ENCODE measurements around the gene BAHD1. TPM values are rescaled to one million over a fixed set of nuclear protein-coding genes. Genes with fewer than 3 reads are reported as not detected.
A peak's percentile ranks its signal among the peaks of the same experiment; 100 is the strongest.
"Not testable (repeated sequence)": the region's sequence is repeated elsewhere in the genome, so short reads cannot be mapped to it uniquely, and the experiment has no call there.

Gene BAHD1
- total and polyA plus RNA-seq, 12 donors = 13.2 to 58.8 (median 31.3) TPM

DNA sequence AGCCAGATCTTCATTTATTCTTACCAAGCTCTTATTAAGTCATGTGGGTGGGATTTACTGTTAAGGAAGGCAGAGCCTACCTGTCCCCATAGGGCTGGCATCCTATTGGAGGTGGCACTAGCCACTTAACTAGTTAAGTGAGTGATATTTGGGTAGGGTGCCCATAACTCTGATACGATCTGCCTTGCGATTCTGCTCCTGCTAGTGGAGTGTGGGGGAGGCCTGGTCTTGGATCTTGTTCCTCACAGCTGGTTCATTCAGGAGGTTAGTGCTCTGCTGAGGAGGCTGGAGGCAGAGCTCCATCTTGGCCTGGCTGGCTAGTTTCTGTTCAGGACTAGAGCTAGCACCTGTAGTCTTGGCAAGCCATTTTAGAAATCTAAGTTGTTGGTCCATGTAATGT lies 9.3 kb downstream of the BAHD1 start:
- H3K36me3 ChIP-seq (replicated peaks in 1 of 2) = no peaks in the 10 kb centered on the region
- DNase-seq = no peak
- WGBS, 4 donors = 84 to 100% (median 94%) methylated on average over 2 of the region's 2 CpGs
- H3K4me3 ChIP-seq = no peak overlapping the region
- H3K27ac ChIP-seq = no peak overlapping the region
- TF ChIP-seq, protein P1, sequence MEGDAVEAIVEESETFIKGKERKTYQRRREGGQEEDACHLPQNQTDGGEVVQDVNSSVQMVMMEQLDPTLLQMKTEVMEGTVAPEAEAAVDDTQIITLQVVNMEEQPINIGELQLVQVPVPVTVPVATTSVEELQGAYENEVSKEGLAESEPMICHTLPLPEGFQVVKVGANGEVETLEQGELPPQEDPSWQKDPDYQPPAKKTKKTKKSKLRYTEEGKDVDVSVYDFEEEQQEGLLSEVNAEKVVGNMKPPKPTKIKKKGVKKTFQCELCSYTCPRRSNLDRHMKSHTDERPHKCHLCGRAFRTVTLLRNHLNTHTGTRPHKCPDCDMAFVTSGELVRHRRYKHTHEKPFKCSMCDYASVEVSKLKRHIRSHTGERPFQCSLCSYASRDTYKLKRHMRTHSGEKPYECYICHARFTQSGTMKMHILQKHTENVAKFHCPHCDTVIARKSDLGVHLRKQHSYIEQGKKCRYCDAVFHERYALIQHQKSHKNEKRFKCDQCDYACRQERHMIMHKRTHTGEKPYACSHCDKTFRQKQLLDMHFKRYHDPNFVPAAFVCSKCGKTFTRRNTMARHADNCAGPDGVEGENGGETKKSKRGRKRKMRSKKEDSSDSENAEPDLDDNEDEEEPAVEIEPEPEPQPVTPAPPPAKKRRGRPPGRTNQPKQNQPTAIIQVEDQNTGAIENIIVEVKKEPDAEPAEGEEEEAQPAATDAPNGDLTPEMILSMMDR (IDR thresholded peaks at IDR 0.05) = no peak
- TF ChIP-seq POLR2A (IDR thresholded peaks at IDR 0.05) = no peak
- peaks cover 12 to 28% of the 10 kb centered on the region in 2 donors for H3K4me1 ChIP-seq (replicated peaks in 1 of 2)
- H3K27me3 ChIP-seq = no peaks in the 10 kb centered on the region
- intact Hi-C loops (cut with DNase I) = no loop called here
- H3K9me3 ChIP-seq (replicated peaks in 1 of 3) = no peaks in the 10 kb centered on the region

DNA sequence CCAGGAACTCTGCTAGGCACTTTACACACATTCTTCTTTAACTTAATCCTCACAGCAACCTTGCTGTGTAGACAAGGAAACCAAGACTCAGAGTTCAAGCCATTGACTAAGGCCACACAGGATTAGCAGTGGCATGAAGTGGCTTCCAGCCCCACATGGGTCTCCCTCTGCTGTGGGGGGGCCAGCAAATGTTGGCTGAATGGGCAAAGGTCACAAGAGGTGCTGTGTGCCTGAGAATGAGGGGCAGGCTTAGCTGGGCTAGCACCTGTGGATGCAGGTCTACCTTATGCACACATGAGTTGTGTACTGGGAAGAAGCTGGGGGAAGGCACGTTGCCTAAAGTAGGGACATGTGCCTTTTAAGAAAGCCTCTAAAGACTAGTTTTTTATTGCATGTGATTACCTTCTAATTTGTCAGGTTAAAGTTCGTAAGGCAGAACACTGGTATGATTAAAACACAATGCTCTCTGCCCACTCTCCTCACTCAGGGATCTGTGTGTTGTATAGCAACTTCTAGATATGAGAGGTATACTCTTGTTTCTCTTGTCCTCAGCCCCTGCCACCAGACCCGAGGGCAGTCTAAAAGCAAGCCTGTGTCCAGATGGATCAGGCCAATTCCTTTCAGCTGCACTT lies 10.9 kb downstream of the BAHD1 start:
- TF ChIP-seq, protein P1 (IDR thresholded peaks at IDR 0.05) = no peak
- TF ChIP-seq POLR2A (IDR thresholded peaks at IDR 0.05) = no peak
- H3K4me1 ChIP-seq (replicated peaks in 1 of 2) = peaks cover 23 to 34% of the 10 kb centered on the region in 2 donors
- no peak overlapping the region for H3K27ac ChIP-seq
- WGBS, 4 donors = 82 to 91% (median 85%) methylated on average over 3 of the region's 3 CpGs
- no peak overlapping the region for H3K4me3 ChIP-seq
- no peaks in the 10 kb centered on the region for H3K27me3 ChIP-seq
- intact Hi-C loops (cut with DNase I) = no loop called here
- DNase-seq = no peak
- no peaks in the 10 kb centered on the region for H3K36me3 ChIP-seq (replicated peaks in 1 of 2)
- H3K9me3 ChIP-seq (replicated peaks in 1 of 3) = no peaks in the 10 kb centered on the region

DNA sequence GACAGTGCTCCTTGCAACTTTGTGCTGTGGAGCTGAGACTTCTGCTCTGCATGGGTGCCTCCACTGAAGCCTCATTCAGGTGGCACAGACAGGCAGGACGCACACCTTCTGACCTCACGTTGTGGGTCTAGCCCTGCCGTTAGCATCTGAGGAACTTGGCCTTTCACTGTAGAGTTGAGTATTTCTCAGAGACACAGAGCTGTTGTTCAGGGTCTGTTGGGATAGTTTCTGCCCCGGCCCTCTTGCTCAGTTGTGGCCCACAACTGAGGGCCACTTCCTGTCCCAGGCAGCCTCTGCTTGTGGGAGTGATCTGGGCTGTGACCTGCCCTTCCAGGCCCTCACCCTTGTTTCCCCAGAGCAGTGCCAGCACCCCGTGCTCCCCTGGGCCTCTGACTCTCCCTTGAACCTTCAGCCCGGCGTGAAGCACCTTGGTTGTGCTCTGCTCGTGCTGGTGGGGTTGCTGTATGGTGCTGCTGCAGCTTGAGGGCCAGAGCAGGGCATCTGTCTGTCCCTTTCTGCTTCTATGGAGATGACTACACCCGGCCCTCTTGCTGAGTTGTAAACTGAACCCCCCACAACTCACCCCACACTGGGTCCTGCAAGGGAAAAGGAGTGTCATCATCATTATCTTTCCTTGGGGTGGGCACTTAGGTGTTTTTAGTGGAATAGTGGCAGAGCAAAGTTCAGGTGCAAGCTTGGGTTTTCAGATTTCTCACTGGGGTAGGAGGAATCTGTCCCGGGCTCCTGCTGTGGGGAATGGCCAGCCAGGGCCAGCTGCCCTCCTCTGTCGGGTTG lies 11.7 kb downstream of the BAHD1 start:
- H3K4me3 ChIP-seq = no peak overlapping the region
- peaks cover 28 to 42% of the 10 kb centered on the region in 2 donors for H3K4me1 ChIP-seq (replicated peaks in 1 of 2)
- intact Hi-C loops (cut with DNase I) = no loop called here
- no peaks in the 10 kb centered on the region for H3K36me3 ChIP-seq (replicated peaks in 1 of 2)
- no peaks in the 10 kb centered on the region for H3K27me3 ChIP-seq
- TF ChIP-seq, protein P1 (IDR thresholded peaks at IDR 0.05) = no peak
- no peak for TF ChIP-seq POLR2A (IDR thresholded peaks at IDR 0.05)
- no peaks in the 10 kb centered on the region for H3K9me3 ChIP-seq (replicated peaks in 1 of 3)
- no peak overlapping the region for H3K27ac ChIP-seq
- WGBS, 4 donors = 63 to 77% (median 68%) methylated on average over 10 to 11 of the region's 11 CpGs
- DNase-seq = no peak

DNA sequence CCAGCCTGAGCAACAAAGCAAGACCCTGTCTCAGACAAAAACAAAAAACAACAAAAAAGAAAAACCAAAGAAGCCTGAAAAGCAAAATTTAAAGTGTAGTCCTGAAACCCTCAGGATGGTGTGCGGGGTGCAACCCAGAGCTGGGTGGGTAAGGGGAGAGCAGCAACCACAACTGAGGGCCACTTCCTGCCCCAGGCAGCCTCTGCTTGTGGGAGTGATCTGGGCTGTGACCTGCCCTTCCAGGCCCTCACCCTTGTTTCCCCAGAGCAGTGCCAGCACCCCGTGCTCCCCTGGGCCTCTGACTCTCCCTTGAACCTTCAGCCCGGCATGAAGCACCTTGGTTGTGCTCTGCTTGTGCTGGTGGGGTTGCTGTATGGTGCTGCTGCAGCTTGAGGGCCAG lies 13.2 kb downstream of the BAHD1 start:
- H3K36me3 ChIP-seq (replicated peaks in 1 of 2); DNase-seq; H3K4me3 ChIP-seq; H3K27me3 ChIP-seq; H3K9me3 ChIP-seq (replicated peaks in 1 of 3); intact Hi-C loops (cut with DNase I): not testable (repeated sequence)
- 58 to 94% (median 78%) methylated on average over 1 to 3 of the region's 3 CpGs for WGBS, 4 donors
- peak overlapping the region in 2 of 5 donors; percentile 31 to 77 for H3K27ac ChIP-seq
- peaks cover 28 to 43% of the 10 kb centered on the region in 2 donors for H3K4me1 ChIP-seq (replicated peaks in 1 of 2)

All from adrenal gland (tissue), 12 donors.